GM12891 (cell line): Measurements from ENCODE around the gene SORCS1.

ENCODE experiments used
- POLR2A ChIP-seq: IDR thresholded peaks from 2 replicates; pipeline ENCODE4 v1.6.1; 2011; ENCODE audit warnings: low read depth, low read length, control low read depth
- POLR2AphosphoS5 ChIP-seq: IDR thresholded peaks from 2 replicates; pipeline ENCODE4 v1.6.1; 2011; ENCODE audit warnings: low read depth, low read length, control low read depth
- POU2F2 ChIP-seq: IDR thresholded peaks from 2 replicates; pipeline ENCODE4 v1.6.1; 2011; ENCODE audit warnings: low read depth, mild to moderate bottlenecking, control low read depth, low read length, moderate library complexity
- SPI1 ChIP-seq: IDR thresholded peaks from 2 replicates; pipeline ENCODE4 v1.6.1; 2011; ENCODE audit warnings: low read depth, low read length, control low read depth
- TAF1 ChIP-seq: IDR thresholded peaks from 2 replicates; pipeline ENCODE4 v1.6.1; 2011; ENCODE audit warnings: low read depth, low read length, control low read depth

DNA sequence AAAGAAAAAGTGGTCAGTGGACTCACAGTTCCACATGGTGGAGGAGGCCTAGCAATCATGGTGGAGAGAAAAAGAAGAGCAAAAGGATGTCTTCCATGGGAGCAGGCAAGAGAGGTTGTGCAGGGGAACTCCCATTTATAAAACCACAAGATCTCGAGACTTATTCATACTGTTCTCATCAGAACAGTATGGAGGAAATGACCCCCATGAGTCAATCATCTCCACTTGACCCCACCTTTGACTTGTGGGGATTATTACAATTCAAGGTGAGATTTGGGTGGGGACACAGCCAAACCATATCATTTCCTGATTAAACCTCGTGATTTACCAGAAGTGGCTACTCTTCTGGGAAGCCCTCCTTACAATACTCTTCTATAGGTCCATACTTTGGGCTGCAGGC lies 160.1 kb downstream of the SORCS1 start:
- TF ChIP-seq POLR2A: no peak
- TF ChIP-seq TAF1: no peak
- no peak for TF ChIP-seq POLR2AphosphoS5
- no peak for TF ChIP-seq SPI1
- no peak for TF ChIP-seq POU2F2
